Uterus (tissue), 4 donors: ENCODE results near the gene CSF3R. TPM values are rescaled to one million over a fixed set of nuclear protein-coding genes. Genes with fewer than 3 reads are reported as not detected.

Experiments
- DNase-seq, 2 donors: peaks; one replicate each; pipeline ENCODE4 v3.0.0-alpha.2; 2019 to 2020
- H3K27ac ChIP-seq, 2 donors: fragments of 200-600 bp; sonication (generic); 1 replicate in 1 of 2; 2 replicates in 1 of 2; pipeline ENCODE4 v1.5.1; 2016 to 2018
- H3K27me3 ChIP-seq, 2 donors: fragments of 200-600 bp; sonication (generic); one replicate each; pipeline ENCODE4 v1.5.1; 2018 to 2019; ENCODE audit warnings: control low read depth in 1 of 2
- H3K36me3 ChIP-seq, 2 donors: fragments of 200-600 bp; sonication (generic); one replicate each; pipeline ENCODE4 v1.5.1; 2019; ENCODE audit warnings: control low read depth in 1 of 2
- H3K4me1 ChIP-seq, 2 donors: fragments of 200-600 bp; sonication (generic); one replicate each; pipeline ENCODE4 v1.5.1; 2018 to 2019; ENCODE audit warnings: control low read depth in 1 of 2
- H3K4me3 ChIP-seq, 2 donors: fragments of 200-600 bp; sonication (generic); 1 replicate in 1 of 2; 2 replicates in 1 of 2; pipeline ENCODE4 v1.5.1; 2018 to 2019; ENCODE audit warnings: mild to moderate bottlenecking in 1 of 2
- H3K9me3 ChIP-seq, 2 donors: fragments of 200-600 bp; sonication (generic); one replicate each; pipeline ENCODE4 v1.5.1; 2019; ENCODE audit warnings: control low read depth in 1 of 2
- POLR2A ChIP-seq, 2 donors: fragments of 450-650 bp; IDR thresholded peaks; one replicate each; pipeline ENCODE4 v1.6.1; 2016; ENCODE audit warnings: antibody characterized with exemption in 2 of 2, mild to moderate bottlenecking in 1 of 2, moderate library complexity in 1 of 2
- intact Hi-C: fragments of 100-400 bp; cut with DNase I; formaldehyde crosslinking; loops from one replicate; pipeline ENCODE4 v1.15.1; 2023; ENCODE audit warnings: low total_unique reads
- total RNA-seq, 4 donors: library from RNA; depleted of rRNA in 3 of 4; stranded (reverse); fragments of >200 nt in 3 of 4; gene quantifications; one replicate each; pipeline versions ENCODE4 v1.1.0 to v1.2.4, GENCODE V29; 2014 to 2023
- TF ChIP-seq, protein P1 (sequence below), 4 experiments: fragments of 200-600 bp in 2 of 4; fragments of 450-650 bp in 2 of 4; sonication (generic) in 2 of 4; IDR thresholded peaks; one replicate each; pipeline ENCODE4 v1.5.1; 2016 to 2019; ENCODE audit warnings: antibody characterized with exemption in 4 of 4, mild to moderate bottlenecking in 2 of 4, moderate library complexity in 1 of 4
- donor health status: DM: yes; HTN: yes; CAD: no.

Gene CSF3R
- total RNA-seq, 4 donors from 2014 or later: 4.9 to 9.7 (median 6.6) TPM

DNA sequence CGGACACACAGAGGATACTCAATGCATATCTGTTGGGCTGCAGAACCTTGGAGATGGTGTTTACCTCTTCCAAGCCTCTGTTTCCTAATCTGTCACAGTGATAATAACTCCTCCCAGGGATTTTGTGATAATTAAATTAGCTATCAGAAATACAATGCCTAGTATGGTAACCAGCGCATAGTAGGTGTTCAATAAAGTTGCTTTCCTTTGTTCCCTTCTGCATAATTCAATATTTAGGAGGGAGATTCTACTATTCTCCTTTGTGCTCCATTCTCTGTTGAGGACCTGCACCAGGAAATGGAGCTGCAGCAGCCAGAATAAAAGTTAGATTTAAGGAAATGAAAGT is 3.4 kb upstream of the CSF3R start:
- Histone ChIP-seq H3K9me3 (no peaks in the 10 kb centered on the region), H3K4me3 (no peak overlapping the region), H3K4me1 (no peaks in the 10 kb centered on the region), H3K27me3 (no peaks in the 10 kb centered on the region), H3K36me3 (no peaks in the 10 kb centered on the region), H3K27ac (no peak overlapping the region)
- no peak for TF ChIP-seq POLR2A (IDR thresholded peaks at IDR 0.05)
- TF ChIP-seq, protein P1, sequence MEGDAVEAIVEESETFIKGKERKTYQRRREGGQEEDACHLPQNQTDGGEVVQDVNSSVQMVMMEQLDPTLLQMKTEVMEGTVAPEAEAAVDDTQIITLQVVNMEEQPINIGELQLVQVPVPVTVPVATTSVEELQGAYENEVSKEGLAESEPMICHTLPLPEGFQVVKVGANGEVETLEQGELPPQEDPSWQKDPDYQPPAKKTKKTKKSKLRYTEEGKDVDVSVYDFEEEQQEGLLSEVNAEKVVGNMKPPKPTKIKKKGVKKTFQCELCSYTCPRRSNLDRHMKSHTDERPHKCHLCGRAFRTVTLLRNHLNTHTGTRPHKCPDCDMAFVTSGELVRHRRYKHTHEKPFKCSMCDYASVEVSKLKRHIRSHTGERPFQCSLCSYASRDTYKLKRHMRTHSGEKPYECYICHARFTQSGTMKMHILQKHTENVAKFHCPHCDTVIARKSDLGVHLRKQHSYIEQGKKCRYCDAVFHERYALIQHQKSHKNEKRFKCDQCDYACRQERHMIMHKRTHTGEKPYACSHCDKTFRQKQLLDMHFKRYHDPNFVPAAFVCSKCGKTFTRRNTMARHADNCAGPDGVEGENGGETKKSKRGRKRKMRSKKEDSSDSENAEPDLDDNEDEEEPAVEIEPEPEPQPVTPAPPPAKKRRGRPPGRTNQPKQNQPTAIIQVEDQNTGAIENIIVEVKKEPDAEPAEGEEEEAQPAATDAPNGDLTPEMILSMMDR (IDR thresholded peaks at IDR 0.05): no peak
- no peak for DNase-seq
- intact Hi-C loops: no loop called here

DNA sequence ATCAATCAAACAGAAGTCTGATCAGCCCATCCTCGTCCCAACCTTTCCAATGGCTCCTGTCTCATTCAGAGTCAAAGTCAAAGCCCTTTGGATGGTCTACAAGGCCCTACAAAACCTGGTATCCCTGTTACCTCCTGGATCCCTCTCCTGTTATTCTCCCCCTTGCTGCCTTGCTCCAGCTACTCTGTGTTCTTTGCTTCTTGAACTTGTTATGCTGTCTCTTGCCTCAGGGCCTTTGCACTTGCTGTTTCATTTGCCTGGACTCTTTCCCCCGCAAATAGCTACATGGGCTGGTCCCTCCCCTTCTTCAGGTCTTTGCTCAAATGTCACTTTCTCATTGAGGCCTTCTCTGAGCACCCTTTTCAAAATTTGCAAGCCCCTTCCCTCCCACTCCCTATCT is 1.4 kb upstream of the CSF3R start:
- H3K4me1 ChIP-seq: no peaks in the 10 kb centered on the region
- no peak overlapping the region for H3K27ac ChIP-seq
- H3K9me3 ChIP-seq: no peaks in the 10 kb centered on the region
- intact Hi-C loops: no loop called here
- TF ChIP-seq, protein P1 (IDR thresholded peaks at IDR 0.05): no peak
- TF ChIP-seq POLR2A (IDR thresholded peaks at IDR 0.05): no peak
- DNase-seq: no peak
- no peak overlapping the region for H3K4me3 ChIP-seq
- no peaks in the 10 kb centered on the region for H3K36me3 ChIP-seq
- H3K27me3 ChIP-seq: no peaks in the 10 kb centered on the region

GRCh38 chr1:36481771-36482723 is 666 bp downstream of the CSF3R start:
- H3K9me3 ChIP-seq: no peaks in the 10 kb centered on the region
- H3K36me3 ChIP-seq: no peaks in the 10 kb centered on the region
- no peak for DNase-seq
- H3K27me3 ChIP-seq: no peaks in the 10 kb centered on the region
- no peak for TF ChIP-seq POLR2A (IDR thresholded peaks at IDR 0.05)
- TF ChIP-seq, protein P1 (IDR thresholded peaks at IDR 0.05): no peak
- intact Hi-C loops: no loop called here
- no peak overlapping the region for H3K27ac ChIP-seq
- H3K4me1 ChIP-seq: no peaks in the 10 kb centered on the region
- no peak overlapping the region for H3K4me3 ChIP-seq

DNA sequence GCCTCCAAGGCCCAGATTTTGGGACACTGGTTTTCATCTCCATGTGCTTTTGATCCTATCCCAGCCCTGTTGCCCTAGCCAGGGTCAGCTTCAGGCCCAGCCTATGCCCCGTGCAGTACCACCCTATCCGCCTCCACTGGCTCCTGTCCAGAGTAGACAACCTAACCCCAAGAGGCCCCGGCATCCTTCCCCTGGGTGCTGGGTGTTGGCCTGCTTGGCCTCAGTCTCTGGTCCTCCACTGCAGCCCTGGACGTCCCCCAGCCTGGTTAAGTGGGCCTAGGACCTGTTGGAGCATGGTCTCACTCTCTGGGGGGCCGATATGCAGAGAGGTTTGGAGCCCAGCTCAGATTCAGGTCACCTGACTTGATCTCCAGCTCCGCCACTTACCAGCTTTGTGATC is 1.6 kb downstream of the CSF3R start:
- no peak for DNase-seq
- Histone ChIP-seq H3K4me3 (no peak overlapping the region), H3K9me3 (no peaks in the 10 kb centered on the region), H3K27me3 (no peaks in the 10 kb centered on the region), H3K36me3 (no peaks in the 10 kb centered on the region), H3K27ac (no peak overlapping the region), H3K4me1 (no peaks in the 10 kb centered on the region)
- TF ChIP-seq POLR2A (IDR thresholded peaks at IDR 0.05): no peak
- TF ChIP-seq, protein P1 (IDR thresholded peaks at IDR 0.05): no peak
- intact Hi-C loops: no loop called here

GRCh38 chr1:36480161-36480560 is 2.6 kb downstream of the CSF3R start:
- H3K36me3 ChIP-seq: no peaks in the 10 kb centered on the region
- intact Hi-C loops: no loop called here
- no peak for DNase-seq
- no peaks in the 10 kb centered on the region for H3K9me3 ChIP-seq
- TF ChIP-seq POLR2A (IDR thresholded peaks at IDR 0.05): no peak
- TF ChIP-seq, protein P1 (IDR thresholded peaks at IDR 0.05): no peak
- H3K27me3 ChIP-seq: no peaks in the 10 kb centered on the region
- H3K4me3 ChIP-seq: no peak overlapping the region
- no peaks in the 10 kb centered on the region for H3K4me1 ChIP-seq
- no peak overlapping the region for H3K27ac ChIP-seq
